Choroid plexus epithelial cell (primary cell): Measurements from ENCODE around the gene GPR142.

Experiments
- DNase-seq: peaks from one replicate; pipeline ENCODE4 v3.0.0-alpha.2; 2010; ENCODE audit warnings: low read depth
- H3K4me3 ChIP-seq: 2 replicates; pipeline ENCODE4 v1.5.1; 2011; ENCODE audit warnings: low read depth, mild to moderate bottlenecking, control low read depth, low read length, moderate library complexity
- CTCF ChIP-seq: conservative IDR thresholded peaks from 2 replicates; pipeline ENCODE4 v1.5.1; 2011; ENCODE audit warnings: low read depth, mild to moderate bottlenecking, control low read depth, inconsistent platforms, low read length, moderate library complexity

Gene GPR142

DNA sequence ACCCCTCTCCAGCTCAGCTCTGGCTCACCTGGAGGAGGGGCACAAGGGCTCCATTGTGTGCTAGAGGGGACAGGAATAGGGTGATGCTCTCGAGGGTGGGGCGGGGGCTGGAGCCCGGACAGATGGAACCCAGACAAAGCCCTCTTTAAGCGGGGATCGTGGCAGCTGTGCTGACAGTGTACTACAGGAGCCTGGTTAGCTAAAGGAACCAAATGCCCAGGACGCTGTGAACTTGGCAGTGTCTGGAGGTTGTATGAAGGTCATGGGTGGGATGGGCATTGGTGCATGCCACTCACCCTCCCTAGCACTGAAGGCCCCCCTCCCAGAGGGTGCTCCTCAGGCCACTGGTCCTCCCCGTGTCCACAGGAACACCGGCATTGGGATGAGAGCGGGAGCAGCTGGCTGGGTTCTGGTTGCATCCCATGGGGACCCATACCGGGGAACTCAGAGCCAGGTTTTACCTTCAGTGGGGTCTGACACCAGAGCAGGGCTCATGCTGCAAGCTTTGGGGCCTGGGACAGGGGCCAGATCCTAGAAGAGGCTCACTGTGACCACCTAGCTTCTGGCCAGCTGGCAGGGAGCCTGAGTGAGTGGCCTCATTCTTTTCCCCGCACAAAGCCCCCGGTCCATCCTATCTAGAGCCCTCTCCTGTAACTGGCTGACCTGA, 29.3 kb upstream of the GPR142 start:
- TF ChIP-seq CTCF: no peak
- DNase-seq: no peak
- no peak overlapping the region for H3K4me3 ChIP-seq

DNA sequence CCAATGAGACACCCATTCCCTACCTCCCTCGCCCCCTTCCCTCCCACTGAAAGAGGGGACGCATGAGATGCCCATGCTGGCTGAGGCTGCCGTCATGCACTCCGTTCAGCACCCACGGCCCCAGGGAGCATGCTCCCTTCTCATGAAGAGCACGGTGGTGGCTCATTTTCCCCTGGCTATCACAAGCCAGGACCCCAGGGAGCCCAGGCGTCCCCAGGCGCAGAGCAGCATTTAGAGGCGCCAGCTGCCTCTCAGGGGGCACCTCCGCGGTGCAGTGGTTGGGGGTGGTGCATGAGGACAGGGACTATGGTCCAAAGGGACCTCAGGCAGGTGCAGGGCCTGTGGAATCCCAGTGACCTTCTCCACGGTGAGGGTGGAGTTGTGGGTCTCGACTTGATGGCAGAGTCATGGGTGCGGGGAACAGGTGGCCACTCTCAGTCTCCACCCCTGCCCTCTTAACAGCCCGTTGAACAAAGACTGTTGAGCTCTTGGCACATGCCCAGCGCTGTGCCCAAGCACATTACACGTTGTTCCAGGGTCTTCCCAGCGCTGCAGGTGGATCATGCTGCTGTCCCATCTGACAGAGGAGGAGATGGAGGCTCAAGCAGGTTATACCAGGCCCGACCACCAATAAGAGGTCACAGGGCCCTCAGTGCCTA, 27.6 kb upstream of the GPR142 start:
- DNase-seq: no peak
- no peak overlapping the region for H3K4me3 ChIP-seq
- TF ChIP-seq CTCF: no peak

DNA sequence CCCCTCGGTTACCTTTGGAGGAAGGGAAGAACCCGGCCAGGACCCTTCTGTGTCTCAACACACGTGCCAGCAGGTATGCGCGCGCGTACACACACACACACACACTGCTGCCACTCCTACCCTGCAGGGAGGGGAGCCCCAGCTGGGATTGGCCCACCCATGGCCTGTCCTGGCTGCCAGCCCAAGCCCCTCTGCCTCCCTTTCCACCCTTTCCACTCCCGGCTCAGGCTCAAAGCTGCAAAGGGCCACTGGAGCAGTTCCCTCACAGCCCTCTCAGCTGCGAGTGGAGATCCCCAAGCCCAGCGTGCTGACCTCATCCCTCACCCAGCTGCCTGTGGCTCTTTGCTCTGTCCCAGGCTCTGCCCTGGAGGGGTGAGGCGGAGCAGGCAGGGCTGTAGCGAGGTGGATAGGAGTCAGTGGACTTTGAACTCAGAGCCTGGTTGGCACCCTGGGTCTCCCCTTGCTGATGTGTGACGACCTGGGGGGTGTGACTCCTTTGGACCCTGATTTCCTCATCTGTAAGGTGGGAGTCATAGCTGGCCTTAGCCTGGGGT, 26.8 kb upstream of the GPR142 start:
- H3K4me3 ChIP-seq: no peak overlapping the region
- no peak for TF ChIP-seq CTCF
- DNase-seq: no peak

DNA sequence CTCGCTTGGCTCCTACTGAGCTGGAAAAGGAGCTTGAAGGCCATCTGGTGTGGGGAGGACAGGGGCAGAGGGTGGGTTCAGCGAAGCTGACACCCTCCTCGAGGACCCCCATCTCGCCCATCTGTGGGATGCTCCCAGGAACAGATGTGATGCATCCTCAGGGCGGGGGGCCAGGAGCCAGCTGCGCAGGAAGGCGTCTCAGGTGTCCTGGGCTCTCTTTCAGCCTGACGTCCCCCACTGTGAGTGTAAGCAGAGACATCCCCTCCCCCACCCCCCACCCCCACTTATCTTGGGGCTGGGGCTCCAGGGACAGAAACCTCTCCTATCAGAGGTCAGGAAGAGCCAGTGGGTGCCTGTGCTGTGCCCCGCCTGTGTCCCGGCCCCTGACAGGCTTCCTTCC, 25.1 kb upstream of the GPR142 start:
- DNase-seq: no peak
- no peak overlapping the region for H3K4me3 ChIP-seq
- TF ChIP-seq CTCF: no peak

DNA sequence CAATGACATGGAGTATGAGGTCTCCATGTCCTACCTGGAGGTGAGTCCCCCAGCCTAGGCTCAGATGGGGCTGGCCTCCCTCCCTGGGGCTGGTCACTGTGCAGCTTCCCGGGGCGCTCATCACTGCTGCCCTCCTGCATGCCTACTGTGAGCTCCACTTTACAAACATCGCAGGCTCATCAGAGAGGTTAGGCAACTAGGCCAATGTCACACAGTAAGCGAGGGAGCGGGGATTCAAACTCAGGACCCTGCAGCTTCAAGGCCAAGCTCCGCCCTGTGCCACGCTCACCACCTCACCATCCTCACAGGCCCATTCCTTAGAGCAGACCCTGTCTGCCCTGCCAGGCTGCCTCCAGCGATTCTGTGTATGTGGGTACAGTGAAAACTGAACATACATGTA, 24.2 kb upstream of the GPR142 start:
- no peak for DNase-seq
- no peak for TF ChIP-seq CTCF
- H3K4me3 ChIP-seq: no peak overlapping the region

DNA sequence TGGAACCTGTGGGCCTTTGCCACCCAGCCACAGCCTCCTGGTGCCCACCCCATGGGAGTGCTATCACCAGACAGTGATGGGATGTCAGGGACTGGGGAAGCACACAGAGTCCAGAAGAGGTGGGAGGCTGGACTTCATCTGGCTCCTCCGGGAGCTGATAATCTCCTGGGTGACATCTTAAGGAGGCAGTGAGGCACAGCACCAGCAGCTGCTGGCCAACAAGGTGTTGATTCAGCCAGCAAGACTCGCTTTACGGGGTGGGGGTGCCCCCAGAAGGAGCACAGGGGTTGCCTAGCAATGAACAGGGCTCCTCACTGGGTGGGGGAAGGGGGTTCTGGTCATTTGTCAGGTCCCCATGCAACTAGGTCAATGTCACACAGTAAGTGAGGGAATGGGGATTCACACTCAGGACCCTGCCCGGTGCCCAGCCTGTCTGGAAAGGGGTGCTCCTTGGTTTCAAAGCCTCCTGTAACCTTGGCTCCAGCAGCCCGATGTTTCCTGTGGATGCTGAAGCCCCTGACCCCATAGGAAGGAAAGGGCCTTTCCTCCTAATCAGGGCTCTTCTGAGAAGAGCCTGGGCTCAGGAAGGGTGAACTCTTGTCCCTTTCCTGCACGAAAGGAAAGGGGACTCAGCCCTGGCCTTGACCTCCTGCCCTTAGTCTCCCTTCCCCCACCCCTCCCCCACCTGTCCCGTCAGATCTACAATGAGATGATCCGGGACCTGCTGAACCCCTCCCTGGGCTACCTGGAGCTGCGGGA, 23.6 kb upstream of the GPR142 start:
- TF ChIP-seq CTCF: no peak
- DNase-seq: no peak
- H3K4me3 ChIP-seq: no peak overlapping the region
